ENCODE data around the gene SUPT5H. TPM values are rescaled to one million over a fixed set of nuclear protein-coding genes. Genes with fewer than 3 reads are reported as not detected.
A peak's percentile ranks its signal among the peaks of the same experiment; 100 is the strongest.

The SUPT5H gene
- total and polyA plus RNA-seq, 2 of the 13 experiments (the other 11 are each of a cell fraction or from before 2014, with no cell fraction given) = 48.2 to 51.7 TPM

- TF ChIP-seq LRRFIP1 (CRISPR knock-in tag; conservative IDR thresholded peaks at IDR 0.05) (no peak; the same call in 1 of the 2 replicates), ZNF24 (IDR thresholded peaks at IDR 0.05) (no peak), ZNF878 (CRISPR knock-in tag; IDR thresholded peaks at IDR 0.05) (peak; percentile 72; the same call in 1 of the 2 replicates), IRF2 (CRISPR knock-in tag; IDR thresholded peaks at IDR 0.05) (peak; percentile 77; the same call in 1 of the 2 replicates), NR2F2 (IDR thresholded peaks at IDR 0.05; ENCODE audit: borderline replicate concordance, low read depth) (no peak), ZNF318 (CRISPR knock-in tag; IDR thresholded peaks at IDR 0.05) (peak; percentile 96), THYN1 (CRISPR knock-in tag; IDR thresholded peaks at IDR 0.05; ENCODE audit: borderline replicate concordance, low read depth) (no peak), ZNF407 (CRISPR knock-in tag; IDR thresholded peaks at IDR 0.05; ENCODE audit: not compliant biosample characterization) (peak; percentile 86), MXD4 (CRISPR knock-in tag; IDR thresholded peaks at IDR 0.05) (peak; percentile 93)
Observed at GRCh38 chr19:39502640-39503417, 57.4 kb downstream of the SUPT5H start (continued).
